ENCODE measurements around the gene SORL1. TPM values are rescaled to one million over a fixed set of nuclear protein-coding genes. Genes with fewer than 3 reads are reported as not detected.

SORL1 gene
- total RNA-seq, 1 donor from 2014 or later: 46.0 TPM

GRCh38 chr11:121451178-121451985 is 732 bp upstream of the SORL1 start:
- no peak overlapping the region for H3K9ac ChIP-seq
- peaks cover 12% of the 10 kb centered on the region for H4K20me1 ChIP-seq (ENCODE audit: low read depth)
- H3K4me2 ChIP-seq: peak overlapping the region; percentile 94
- H3K27me3 ChIP-seq: peaks cover 8% of the 10 kb centered on the region
- H2AFZ ChIP-seq (replicated peaks): peak overlapping the region; percentile 61
- no peak for DNase-seq (ENCODE audit: low spot score)
- Mint-ChIP-seq H3K4me3 (peak overlapping the region; percentile 84), H3K9me3 (peaks cover 2% of the 10 kb centered on the region), H3K4me1 (peaks cover 32% of the 10 kb centered on the region), H3K36me3 (no peaks in the 10 kb centered on the region), H3K27me3 (ENCODE audit: insufficient read depth, low read depth) (peaks cover 23% of the 10 kb centered on the region), H3K27ac (no peak overlapping the region)
- H3K9me3 ChIP-seq (ENCODE audit: low read depth): no peaks in the 10 kb centered on the region
- H3K79me2 ChIP-seq (ENCODE audit: low read depth): peaks cover 41% of the 10 kb centered on the region
- H3K4me1 ChIP-seq: peaks cover 36% of the 10 kb centered on the region
- peaks cover 5% of the 10 kb centered on the region for H3F3A ChIP-seq (ENCODE audit: low read depth)
- H3K27ac ChIP-seq: no peak overlapping the region
- H3K4me3 ChIP-seq: peak overlapping the region; percentile 95
- TF ChIP-seq CTCF (IDR thresholded peaks at IDR 0.05) (no peak), EZH2phosphoT487 (IDR thresholded peaks at IDR 0.05) (no peak), EZH2 (IDR thresholded peaks at IDR 0.05) (no peak)
- no peaks in the 10 kb centered on the region for H3K36me3 ChIP-seq

- Mint-ChIP-seq H3K27ac (peak within 1 kb of the TSS; percentile 54), H3K36me3 (no peaks in the 10 kb centered on the region), H3K4me3 (peak within 1 kb of the TSS; percentile 92), H3K27me3 (ENCODE audit: insufficient read depth, low read depth) (peaks cover 23% of the 10 kb centered on the region), H3K9me3 (peaks cover 2% of the 10 kb centered on the region), H3K4me1 (peaks cover 31% of the 10 kb centered on the region)
- peaks cover 17% of the 10 kb centered on the region for H4K20me1 ChIP-seq (ENCODE audit: low read depth)
- H2AFZ ChIP-seq (replicated peaks): peak within 1 kb of the TSS; percentile 98
- peak; percentile 10 for DNase-seq (ENCODE audit: low spot score)
- peak within 1 kb of the TSS; percentile 55 for H3K9ac ChIP-seq
- H3K4me3 ChIP-seq: peak within 1 kb of the TSS; percentile 95
- H3K9me3 ChIP-seq (ENCODE audit: low read depth): no peaks in the 10 kb centered on the region
- TF ChIP-seq EZH2phosphoT487 (IDR thresholded peaks at IDR 0.05) (no peak), CTCF (IDR thresholded peaks at IDR 0.05) (no peak), EZH2 (IDR thresholded peaks at IDR 0.05) (no peak)
- H3K4me2 ChIP-seq: peak within 1 kb of the TSS; percentile 94
- H3K79me2 ChIP-seq (ENCODE audit: low read depth): peaks cover 54% of the 10 kb centered on the region
- H3F3A ChIP-seq (ENCODE audit: low read depth): peaks cover 5% of the 10 kb centered on the region
- peaks cover 8% of the 10 kb centered on the region for H3K27me3 ChIP-seq
- no peak within 1 kb of the TSS for H3K27ac ChIP-seq
- peaks cover 39% of the 10 kb centered on the region for H3K4me1 ChIP-seq
- H3K36me3 ChIP-seq: no peaks in the 10 kb centered on the region
Measured at GRCh38 chr11:121452609-121453150, 566 bp downstream of the SORL1 start, which contains the start of gene SORL1-AS1. Gene SORL1-AS1 (minus strand): TSS chr11:121452967.

GRCh38 chr11:121453589-121454299 is 1.6 kb downstream of the SORL1 start:
- Histone ChIP-seq H3K36me3 (no peaks in the 10 kb centered on the region), H4K20me1 (ENCODE audit: low read depth) (peaks cover 18% of the 10 kb centered on the region), H3K27me3 (peaks cover 8% of the 10 kb centered on the region), H3K4me1 (peaks cover 47% of the 10 kb centered on the region), H3F3A (ENCODE audit: low read depth) (peaks cover 5% of the 10 kb centered on the region), H3K4me3 (peak overlapping the region; percentile 95), H3K4me2 (peak overlapping the region; percentile 94), H3K9me3 (ENCODE audit: low read depth) (no peaks in the 10 kb centered on the region), H3K9ac (no peak overlapping the region), H3K27ac (no peak overlapping the region), H3K79me2 (ENCODE audit: low read depth) (peaks cover 65% of the 10 kb centered on the region), H2AFZ (replicated peaks) (no peak overlapping the region)
- Mint-ChIP-seq H3K36me3 (no peaks in the 10 kb centered on the region), H3K27me3 (ENCODE audit: insufficient read depth, low read depth) (peaks cover 21% of the 10 kb centered on the region), H3K4me3 (peak overlapping the region; percentile 92), H3K9me3 (peaks cover 2% of the 10 kb centered on the region), H3K4me1 (peaks cover 31% of the 10 kb centered on the region), H3K27ac (no peak overlapping the region)
- TF ChIP-seq CTCF (IDR thresholded peaks at IDR 0.05) (no peak), EZH2phosphoT487 (IDR thresholded peaks at IDR 0.05) (no peak), EZH2 (IDR thresholded peaks at IDR 0.05) (no peak)
- no peak for DNase-seq (ENCODE audit: low spot score)
